Fibroblast of lung (primary cell): ENCODE results near the gene PDK1. TPM values are rescaled to one million over a fixed set of nuclear protein-coding genes. Genes with fewer than 3 reads are reported as not detected.

Source experiments
- DNase-seq, 2 donors: peaks; one replicate each; pipeline versions ENCODE4 v3.0.0 to v3.0.0-alpha.2; 2010; ENCODE audit warnings: low read depth in 2 of 2
- H2AFZ ChIP-seq: 2 replicates; pipeline ENCODE4 v1.5.1; 2012; ENCODE audit warnings: low read length, control low read depth, inconsistent platforms
- H3K27ac ChIP-seq: 2 replicates; pipeline ENCODE4 v1.5.1; 2011; ENCODE audit warnings: low read length, control low read depth; ENCODE audit not compliant: insufficient read depth
- H3K27me3 ChIP-seq: 2 replicates; pipeline ENCODE4 v1.5.1; 2011; ENCODE audit warnings: mild to moderate bottlenecking, low read length; ENCODE audit not compliant: control insufficient read depth, insufficient read depth
- H3K36me3 ChIP-seq: 2 replicates; pipeline ENCODE4 v1.5.1; 2011; ENCODE audit warnings: low read length; ENCODE audit not compliant: control insufficient read depth, insufficient read depth
- H3K4me1 ChIP-seq: 2 replicates; pipeline ENCODE4 v1.5.1; 2011; ENCODE audit warnings: low read length; ENCODE audit not compliant: control insufficient read depth, insufficient read depth; ENCODE audit errors: extremely low read depth
- H3K4me2 ChIP-seq: 2 replicates; pipeline ENCODE4 v1.5.1; 2011; ENCODE audit warnings: low read length, control low read depth; ENCODE audit not compliant: insufficient read depth; ENCODE audit errors: extremely low read depth
- H3K4me3 ChIP-seq, 4 experiments: fragments of 200-600 bp in 1 of 4; sonication (generic) in 1 of 4; replicated peaks in 1 of 4; 2 replicates each; pipeline ENCODE4 v1.5.1; 2011 to 2016; ENCODE audit warnings: low read length in 4 of 4, low read depth in 3 of 4, mild to moderate bottlenecking in 3 of 4, control low read depth in 2 of 4, inconsistent platforms in 1 of 4, mixed read lengths in 1 of 4; ENCODE audit not compliant: insufficient read depth in 1 of 4; ENCODE audit errors: control extremely low read depth in 1 of 4
- H3K79me2 ChIP-seq: 2 replicates; pipeline ENCODE4 v1.5.1; 2012; ENCODE audit warnings: mild to moderate bottlenecking, low read length, inconsistent platforms; ENCODE audit not compliant: control insufficient read depth, insufficient read depth
- H3K9ac ChIP-seq: 2 replicates; pipeline ENCODE4 v1.5.1; 2011; ENCODE audit warnings: mild to moderate bottlenecking, low read length, control low read depth; ENCODE audit not compliant: insufficient read depth
- H3K9me3 ChIP-seq: 2 replicates; pipeline ENCODE4 v1.5.1; 2012; ENCODE audit warnings: low read depth, low read length; ENCODE audit not compliant: control insufficient read depth, insufficient read depth
- H4K20me1 ChIP-seq: 2 replicates; pipeline ENCODE4 v1.5.1; 2011; ENCODE audit warnings: low read length; ENCODE audit not compliant: control insufficient read depth, insufficient read depth; ENCODE audit errors: extremely low read depth
- EZH2 ChIP-seq: IDR thresholded peaks from 2 replicates; pipeline ENCODE4 v1.5.1; 2012; ENCODE audit warnings: low read length, control low read depth, mild to moderate bottlenecking; ENCODE audit errors: missing control alignments
- polyA plus RNA-seq, 2 donors: library from polyadenylated mRNA; depleted of rRNA in 1 of 2; stranded (reverse) in 1 of 2; unstranded in 1 of 2; fragments of >200 nt; gene quantifications; 2 replicates each; pipeline ENCODE4 v1.2.1, GENCODE V29; 2011 to 2012; ENCODE audit warnings: missing spikeins in 1 of 2
- total RNA-seq: library from RNA; depleted of rRNA; stranded (reverse); fragments of >200 nt; gene quantifications from 2 replicates; pipeline ENCODE4 v1.2.1, GENCODE V29; 2014
- TF ChIP-seq, protein P1 (sequence below), 2 donors: IDR thresholded peaks in 1 of 2; conservative IDR thresholded peaks in 1 of 2; 1 replicate in 1 of 2; 2 replicates in 1 of 2; pipeline ENCODE4 v1.5.1; 2011 to 2012; ENCODE audit warnings: low read length in 2 of 2, control low read depth in 1 of 2, inconsistent platforms in 1 of 2, low read depth in 1 of 2, mild to moderate bottlenecking in 1 of 2

PDK1 gene
- total and polyA plus RNA-seq, 2 donors (not counting 1 experiment from before 2014, with no cell fraction given), result 11.2 to 63.0 TPM

DNA sequence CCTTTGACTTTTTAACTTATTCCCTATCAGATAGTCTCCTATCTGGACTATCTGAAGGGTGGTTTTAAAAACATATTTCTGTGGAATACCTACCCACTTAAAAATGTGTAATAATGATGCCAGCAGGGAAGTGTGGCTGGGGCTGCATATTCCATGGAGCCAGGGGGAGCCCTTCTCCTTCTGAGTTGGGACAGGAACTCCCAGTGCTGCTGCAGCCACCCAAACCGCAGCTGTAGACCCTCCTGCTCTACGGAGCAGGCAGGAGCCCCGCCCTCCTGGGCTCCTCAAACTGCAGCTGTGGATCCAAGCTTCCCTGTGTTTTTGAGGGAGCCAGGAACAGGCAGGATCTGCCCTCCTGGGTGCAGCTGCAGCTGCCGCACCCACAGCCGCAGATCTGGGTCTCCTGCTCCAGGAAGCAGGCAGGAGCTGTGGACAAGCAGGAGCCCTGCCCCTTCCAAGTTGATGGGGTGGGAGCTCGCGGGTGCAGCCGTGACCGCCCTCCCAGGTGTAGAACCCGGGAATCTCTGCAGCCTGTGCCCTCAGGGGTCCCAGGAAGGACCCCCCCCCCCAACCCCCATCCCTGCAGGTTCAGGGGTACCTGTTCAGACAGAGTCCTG is 57.8 kb downstream of the PDK1 start:
- no peak for TF ChIP-seq EZH2
- TF ChIP-seq, protein P1, sequence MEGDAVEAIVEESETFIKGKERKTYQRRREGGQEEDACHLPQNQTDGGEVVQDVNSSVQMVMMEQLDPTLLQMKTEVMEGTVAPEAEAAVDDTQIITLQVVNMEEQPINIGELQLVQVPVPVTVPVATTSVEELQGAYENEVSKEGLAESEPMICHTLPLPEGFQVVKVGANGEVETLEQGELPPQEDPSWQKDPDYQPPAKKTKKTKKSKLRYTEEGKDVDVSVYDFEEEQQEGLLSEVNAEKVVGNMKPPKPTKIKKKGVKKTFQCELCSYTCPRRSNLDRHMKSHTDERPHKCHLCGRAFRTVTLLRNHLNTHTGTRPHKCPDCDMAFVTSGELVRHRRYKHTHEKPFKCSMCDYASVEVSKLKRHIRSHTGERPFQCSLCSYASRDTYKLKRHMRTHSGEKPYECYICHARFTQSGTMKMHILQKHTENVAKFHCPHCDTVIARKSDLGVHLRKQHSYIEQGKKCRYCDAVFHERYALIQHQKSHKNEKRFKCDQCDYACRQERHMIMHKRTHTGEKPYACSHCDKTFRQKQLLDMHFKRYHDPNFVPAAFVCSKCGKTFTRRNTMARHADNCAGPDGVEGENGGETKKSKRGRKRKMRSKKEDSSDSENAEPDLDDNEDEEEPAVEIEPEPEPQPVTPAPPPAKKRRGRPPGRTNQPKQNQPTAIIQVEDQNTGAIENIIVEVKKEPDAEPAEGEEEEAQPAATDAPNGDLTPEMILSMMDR (conservative IDR thresholded peaks at IDR 0.05 in 1 of 2, IDR thresholded peaks at IDR 0.05 in 1 of 2; ENCODE audit: low read depth in 1 of 2, low read length in 2 of 2), result peak in 1 of 2 donors; percentile 32
- no peaks in the 10 kb centered on the region for H3K9me3 ChIP-seq
- no peaks in the 10 kb centered on the region for H3K79me2 ChIP-seq
- H3K4me2 ChIP-seq, result no peak overlapping the region
- peak in 1 of 2 donors; percentile 43 for DNase-seq
- H3K27me3 ChIP-seq, result no peaks in the 10 kb centered on the region
- H4K20me1 ChIP-seq, result no peaks in the 10 kb centered on the region
- H3K4me1 ChIP-seq, result no peaks in the 10 kb centered on the region
- H3K9ac ChIP-seq, result no peak overlapping the region
- H3K4me3 ChIP-seq, result no peak overlapping the region
- H3K27ac ChIP-seq, result no peak overlapping the region
- H2AFZ ChIP-seq, result no peak overlapping the region
- no peaks in the 10 kb centered on the region for H3K36me3 ChIP-seq

DNA sequence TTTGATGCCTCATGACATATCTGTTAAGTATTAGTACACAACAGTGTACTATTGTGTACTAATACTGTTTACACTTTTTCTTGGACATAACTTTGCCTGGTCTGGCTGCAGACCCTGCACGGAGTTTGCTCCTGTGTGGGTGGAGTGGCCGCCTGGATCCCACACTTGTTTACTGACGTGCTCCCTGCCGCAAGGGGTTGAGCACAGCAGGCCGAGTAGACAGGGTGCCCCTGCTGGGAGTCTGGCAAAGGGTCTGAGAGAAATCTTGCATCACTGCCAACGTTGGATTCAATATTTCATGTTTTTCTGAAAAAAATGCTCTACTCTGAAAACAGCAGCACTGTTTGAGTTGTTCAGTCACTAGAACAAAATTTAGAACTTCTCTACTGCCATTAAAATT is 59.0 kb downstream of the PDK1 start:
- TF ChIP-seq, protein P1 (conservative IDR thresholded peaks at IDR 0.05 in 1 of 2, IDR thresholded peaks at IDR 0.05 in 1 of 2; ENCODE audit: low read depth in 1 of 2, low read length in 2 of 2), result no peak
- no peak for TF ChIP-seq EZH2
- DNase-seq, result peak in 1 of 2 donors; percentile 18
- no peak overlapping the region for H3K9ac ChIP-seq
- no peak overlapping the region for H3K4me3 ChIP-seq
- no peaks in the 10 kb centered on the region for H3K79me2 ChIP-seq
- H3K4me1 ChIP-seq, result no peaks in the 10 kb centered on the region
- no peak overlapping the region for H3K27ac ChIP-seq
- no peaks in the 10 kb centered on the region for H3K27me3 ChIP-seq
- no peak overlapping the region for H3K4me2 ChIP-seq
- H2AFZ ChIP-seq, result no peak overlapping the region
- H3K36me3 ChIP-seq, result no peaks in the 10 kb centered on the region
- no peaks in the 10 kb centered on the region for H3K9me3 ChIP-seq
- no peaks in the 10 kb centered on the region for H4K20me1 ChIP-seq

DNA sequence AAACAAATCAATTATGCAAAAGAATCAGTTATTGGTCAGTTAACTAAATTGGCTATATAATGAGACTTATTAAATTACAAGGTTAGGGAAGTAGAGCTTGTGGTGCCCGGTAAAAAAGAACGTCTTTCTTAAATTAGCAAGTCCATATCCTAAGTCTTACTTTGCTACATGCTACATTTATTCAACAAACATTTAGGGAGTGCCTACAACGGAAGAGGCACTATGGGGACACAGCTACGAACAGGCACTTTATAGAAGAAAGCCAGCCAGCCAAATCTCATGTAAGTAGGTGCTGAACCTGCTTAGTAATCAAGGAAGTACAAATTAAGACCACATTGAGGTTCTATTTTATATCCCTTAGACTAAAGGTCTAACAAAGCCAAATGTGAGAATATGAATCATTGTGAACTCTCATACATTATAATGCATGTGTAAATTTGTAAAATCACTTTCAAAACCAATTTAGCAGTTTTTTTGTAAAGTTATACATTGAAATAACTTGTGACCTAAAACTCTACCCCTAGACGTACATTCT is 59.9 kb downstream of the PDK1 start:
- Histone ChIP-seq H3K4me1 (no peaks in the 10 kb centered on the region), H3K9me3 (no peaks in the 10 kb centered on the region), H3K36me3 (no peaks in the 10 kb centered on the region), H3K79me2 (no peaks in the 10 kb centered on the region), H3K9ac (no peak overlapping the region), H3K27me3 (no peaks in the 10 kb centered on the region), H3K4me2 (no peak overlapping the region), H3K4me3 (no peak overlapping the region), H2AFZ (no peak overlapping the region), H3K27ac (no peak overlapping the region), H4K20me1 (no peaks in the 10 kb centered on the region)
- DNase-seq, result no peak
- no peak for TF ChIP-seq EZH2
- TF ChIP-seq, protein P1 (conservative IDR thresholded peaks at IDR 0.05 in 1 of 2, IDR thresholded peaks at IDR 0.05 in 1 of 2; ENCODE audit: low read depth in 1 of 2, low read length in 2 of 2), result no peak
